Stomach (tissue), 4 donors: ENCODE results near the gene ADAMTSL3.

Experiments used
- CTCF ChIP-seq, 7 experiments: fragments of 450-650 bp in 4 of 7; fragments of 200-600 bp in 3 of 7; sonication (generic) in 3 of 7; IDR thresholded peaks; one replicate each; pipeline ENCODE4 v1.5.1; 2016 to 2019; ENCODE audit warnings: antibody characterized with exemption in 7 of 7, control low read depth in 2 of 7, mild to moderate bottlenecking in 1 of 7
- POLR2A ChIP-seq, 4 donors: fragments of 450-650 bp; IDR thresholded peaks; one replicate each; pipeline ENCODE4 v1.6.1; 2016; ENCODE audit warnings: antibody characterized with exemption in 4 of 4, control low read depth in 2 of 4, mild to moderate bottlenecking in 1 of 4, moderate library complexity in 1 of 4
- POLR2AphosphoS5 ChIP-seq, 3 donors: sonication (generic); formaldehyde crosslinking; IDR thresholded peaks; one replicate each; pipeline ENCODE4 v1.6.1; 2016; ENCODE audit warnings: antibody characterized with exemption in 3 of 3

GRCh38 chr15:83850015-83850414 lies 196.1 kb downstream of the ADAMTSL3 start:
- no peak for TF ChIP-seq POLR2AphosphoS5 (IDR thresholded peaks at IDR 0.05)
- TF ChIP-seq CTCF (IDR thresholded peaks at IDR 0.05): no peak
- TF ChIP-seq POLR2A (IDR thresholded peaks at IDR 0.05): no peak
